Tongue (tissue), 2 donors: Measurements from ENCODE around the gene CRIP1. TPM values are rescaled to one million over a fixed set of nuclear protein-coding genes. Genes with fewer than 3 reads are reported as not detected.

Experiments
- DNase-seq: peaks from one replicate; pipeline ENCODE4 v3.0.0-alpha.2; 2015
- total RNA-seq: library from RNA; depleted of rRNA; stranded (reverse); fragments of >200 nt; gene quantifications from one replicate; pipeline ENCODE4 v1.2.3, GENCODE V29; 2014

The CRIP1 gene
- total RNA-seq, 1 donor from 2014 or later, result 49.3 TPM

GRCh38 chr14:105450864-105451720, 35.6 kb upstream of the CRIP1 start:
- no peak for DNase-seq

- DNase-seq, result no peak
These were observed 33.7 kb upstream of the CRIP1 start for GRCh38 chr14:105452963-105453362.

DNA sequence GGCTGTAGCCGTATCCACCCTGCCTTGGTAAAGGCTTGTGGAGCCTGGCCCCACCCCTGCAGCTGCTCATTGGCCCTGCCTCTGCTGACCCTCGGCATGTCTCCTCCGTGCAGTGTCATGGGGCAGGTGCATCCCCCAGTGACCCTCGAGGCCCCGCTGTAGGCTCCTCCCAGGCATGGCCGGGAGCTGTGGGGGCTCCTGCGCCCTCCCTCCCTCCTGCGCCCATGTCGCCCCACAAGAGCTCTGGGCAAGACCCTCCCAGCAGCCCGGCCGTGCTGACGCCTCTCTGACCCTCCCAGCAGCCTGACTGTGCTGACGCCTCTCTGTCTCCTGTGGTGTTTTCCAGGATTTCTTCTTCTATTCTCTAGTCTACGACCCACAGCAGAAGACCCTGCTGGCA, 32.8 kb upstream of the CRIP1 start:
- DNase-seq, result no peak

- no peak for DNase-seq
These were observed 31.5 kb upstream of the CRIP1 start for GRCh38 chr14:105455086-105455640.

DNA sequence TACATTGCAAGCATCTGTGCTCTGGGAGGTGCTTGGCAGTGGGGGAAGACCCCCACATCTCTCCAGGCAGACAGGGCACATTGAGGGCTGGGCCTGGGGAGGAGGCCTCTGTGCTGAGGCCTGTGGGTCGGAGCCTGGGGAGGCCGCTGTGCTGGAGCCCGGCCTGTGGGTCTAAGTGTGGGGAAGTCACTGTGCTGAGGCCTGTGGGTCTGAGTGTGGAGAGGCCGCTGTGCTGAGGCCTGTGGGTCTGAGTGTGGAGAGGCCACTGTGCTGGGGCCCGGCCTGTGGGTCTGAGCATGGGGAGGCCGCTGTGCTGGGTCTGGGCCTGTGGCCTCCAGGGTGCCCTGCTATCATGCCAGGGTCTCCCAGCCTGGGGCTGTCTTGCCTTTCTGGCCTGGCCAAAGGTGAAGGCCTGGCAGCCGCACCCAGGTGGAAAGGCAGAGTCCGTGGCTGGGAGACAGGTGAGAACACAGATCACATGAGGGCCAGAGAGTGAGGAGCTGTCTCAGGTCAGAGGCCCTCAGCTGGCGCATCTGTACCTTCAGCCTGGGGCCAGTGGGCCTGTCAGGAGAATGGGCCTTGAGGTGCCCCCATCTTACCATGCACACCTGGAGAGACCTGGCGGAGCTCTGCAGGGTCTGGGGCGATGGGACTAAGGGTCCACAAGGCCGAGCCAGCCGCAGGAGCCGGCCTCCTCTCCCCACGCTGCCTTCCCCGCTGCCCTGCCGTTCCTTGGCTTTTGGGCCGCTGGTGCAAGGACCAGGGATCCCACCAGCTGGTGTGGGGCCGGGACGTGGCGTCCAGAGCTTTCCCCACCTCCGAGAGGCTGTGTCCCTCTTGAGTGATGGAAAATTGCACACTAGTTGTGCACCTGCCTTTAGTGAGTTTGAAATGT, 30.7 kb upstream of the CRIP1 start:
- no peak for DNase-seq

GRCh38 chr14:105456736-105457617, 29.7 kb upstream of the CRIP1 start:
- DNase-seq, result peak; percentile 84

DNA sequence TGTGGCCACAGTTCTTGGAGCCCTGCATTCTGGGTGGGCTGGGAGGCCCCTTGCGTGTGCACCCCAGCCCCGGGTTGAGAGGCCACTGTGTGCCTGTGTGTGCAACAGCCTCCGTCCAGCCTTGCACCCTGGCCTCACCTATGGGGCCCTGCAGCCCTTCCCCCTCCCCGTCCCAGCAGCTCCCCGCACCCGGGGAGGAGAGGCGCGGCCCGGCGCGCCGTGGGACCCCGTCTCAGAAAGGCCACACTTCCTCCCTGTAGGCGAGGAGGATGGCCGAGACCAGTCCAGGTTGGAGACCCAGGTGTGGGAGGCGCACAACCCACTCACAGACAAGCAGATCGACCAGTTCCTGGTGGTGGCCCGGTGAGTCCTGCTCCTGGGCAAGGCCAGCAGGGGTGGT, 28.7 kb upstream of the CRIP1 start:
- DNase-seq, result no peak

DNA sequence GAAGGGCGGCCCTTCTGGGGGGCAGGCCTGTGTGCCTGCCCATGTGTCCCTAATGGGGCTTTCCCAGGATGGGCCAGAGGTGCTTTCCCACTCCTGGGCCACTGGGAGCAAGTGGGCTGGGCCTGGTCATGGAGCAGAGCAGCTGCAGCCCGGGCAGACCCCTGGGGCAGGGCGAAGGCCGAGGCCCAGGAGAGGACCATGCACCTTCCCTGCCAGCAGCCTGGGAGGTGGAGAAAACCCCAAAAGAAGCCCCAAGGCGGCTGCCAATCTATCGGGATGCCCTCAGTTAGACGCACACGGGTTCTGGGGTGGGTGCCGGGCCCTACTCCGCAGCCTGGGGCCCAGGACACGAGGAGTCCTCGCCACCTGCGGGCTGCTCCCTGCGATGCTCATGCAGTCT, 28.1 kb upstream of the CRIP1 start:
- no peak for DNase-seq

DNA sequence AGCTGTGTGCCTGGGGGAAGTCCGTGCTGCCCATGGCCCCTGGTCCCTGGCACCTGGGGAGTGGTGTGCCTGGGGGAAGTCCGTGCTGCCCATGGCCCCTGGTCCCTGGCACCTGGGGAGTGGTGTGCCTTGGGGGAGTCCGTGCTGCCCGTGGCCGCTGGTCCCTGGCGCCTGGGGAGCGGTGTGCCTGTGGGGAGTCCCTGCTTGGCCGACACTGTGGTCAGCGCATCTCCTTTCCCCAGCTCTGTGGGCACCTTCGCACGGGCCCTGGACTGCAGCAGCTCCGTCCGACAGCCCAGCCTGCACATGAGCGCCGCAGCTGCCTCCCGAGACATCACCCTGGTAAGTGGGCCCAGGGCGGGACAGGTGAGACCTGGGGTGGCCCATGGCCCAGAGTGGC, 26.6 kb upstream of the CRIP1 start:
- DNase-seq, result no peak

DNA sequence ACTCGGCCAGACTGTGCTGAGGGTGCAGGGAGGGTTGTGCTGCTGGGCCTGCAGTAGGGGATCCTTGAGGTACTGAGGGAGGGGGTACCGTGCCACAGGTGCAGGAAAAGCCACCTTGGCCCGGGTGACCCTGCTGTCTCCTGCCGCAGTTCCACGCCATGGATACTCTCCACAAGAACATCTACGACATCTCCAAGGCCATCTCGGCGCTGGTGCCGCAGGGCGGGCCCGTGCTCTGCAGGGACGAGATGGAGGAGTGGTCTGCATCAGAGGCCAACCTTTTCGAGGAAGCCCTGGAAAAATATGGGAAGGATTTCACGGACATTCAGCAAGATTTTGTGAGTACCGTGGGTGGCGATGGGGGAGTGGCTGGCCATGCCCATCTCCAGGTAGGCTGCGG, 26.1 kb upstream of the CRIP1 start:
- no peak for DNase-seq

GRCh38 chr14:105461903-105462302, 24.8 kb upstream of the CRIP1 start:
- DNase-seq, result no peak

- DNase-seq, result no peak
These were observed 22.2 kb upstream of the CRIP1 start for GRCh38 chr14:105464501-105464900.

- peak; percentile 97 for DNase-seq
These were observed 21.3 kb upstream of the CRIP1 start for GRCh38 chr14:105465209-105466031.

- peak; percentile 29 for DNase-seq
These were observed 20.0 kb upstream of the CRIP1 start for GRCh38 chr14:105466531-105467248.

DNA sequence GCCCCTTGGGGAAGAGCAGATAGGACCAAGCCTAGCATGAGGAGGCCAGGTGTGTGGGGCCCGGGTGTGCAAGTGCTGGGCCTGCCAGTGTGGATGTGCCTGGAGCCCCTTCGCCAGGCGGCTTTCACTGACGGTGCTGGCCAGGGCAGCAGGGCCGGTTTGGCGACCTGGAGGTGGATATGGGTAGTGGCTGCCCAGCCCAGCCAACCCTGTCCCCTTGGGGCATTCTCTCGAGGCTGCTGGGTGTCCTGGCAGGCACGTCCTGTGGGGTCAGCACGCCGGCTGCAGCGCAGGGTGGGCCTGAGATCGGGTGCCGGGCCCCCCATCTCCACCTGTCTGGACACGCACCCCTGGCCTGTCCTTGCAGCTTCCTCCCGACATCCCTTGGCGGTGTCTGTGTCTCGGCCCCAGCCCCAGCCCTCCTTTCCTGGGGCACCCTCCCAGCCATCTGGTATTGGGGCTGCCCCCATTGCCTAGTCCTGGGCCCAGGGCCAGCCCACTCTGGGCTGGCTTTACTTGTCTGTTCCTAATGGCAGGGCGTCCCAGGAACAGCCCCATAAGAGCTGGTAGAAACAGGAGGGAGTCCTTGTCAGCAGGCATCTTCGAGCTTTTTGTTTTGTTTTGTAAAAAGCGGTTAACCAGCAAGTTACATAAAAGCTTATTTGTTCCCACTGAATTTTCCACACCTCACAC, 19.3 kb upstream of the CRIP1 start:
- DNase-seq, result peak; percentile 11

DNA sequence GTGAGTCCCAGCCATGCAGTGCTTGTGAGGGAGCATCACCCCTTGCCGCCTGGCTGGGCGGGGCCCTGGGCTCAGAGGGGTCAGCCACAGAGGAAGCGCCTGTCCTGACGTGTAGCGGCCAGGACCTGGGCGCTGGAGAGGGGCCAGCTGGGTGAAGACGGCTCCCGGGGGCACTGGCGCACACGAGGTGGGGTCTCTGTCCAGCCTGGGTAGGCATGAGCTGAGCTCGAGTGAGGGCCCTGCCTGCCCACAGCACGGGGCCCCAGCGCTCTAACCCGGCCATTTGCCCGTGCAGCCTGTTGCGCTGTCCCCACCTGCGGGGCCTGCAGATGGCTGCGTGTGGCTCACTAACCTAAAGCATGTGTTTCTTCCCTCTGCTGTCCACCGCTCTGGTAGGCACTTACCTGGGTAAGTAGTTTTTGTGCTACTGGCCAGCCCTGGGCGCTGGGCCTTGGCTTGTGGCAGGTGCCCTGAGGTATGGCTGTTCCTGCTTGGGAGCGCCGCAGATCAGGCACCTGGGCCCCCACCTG, 18.7 kb upstream of the CRIP1 start:
- DNase-seq, result no peak

DNA sequence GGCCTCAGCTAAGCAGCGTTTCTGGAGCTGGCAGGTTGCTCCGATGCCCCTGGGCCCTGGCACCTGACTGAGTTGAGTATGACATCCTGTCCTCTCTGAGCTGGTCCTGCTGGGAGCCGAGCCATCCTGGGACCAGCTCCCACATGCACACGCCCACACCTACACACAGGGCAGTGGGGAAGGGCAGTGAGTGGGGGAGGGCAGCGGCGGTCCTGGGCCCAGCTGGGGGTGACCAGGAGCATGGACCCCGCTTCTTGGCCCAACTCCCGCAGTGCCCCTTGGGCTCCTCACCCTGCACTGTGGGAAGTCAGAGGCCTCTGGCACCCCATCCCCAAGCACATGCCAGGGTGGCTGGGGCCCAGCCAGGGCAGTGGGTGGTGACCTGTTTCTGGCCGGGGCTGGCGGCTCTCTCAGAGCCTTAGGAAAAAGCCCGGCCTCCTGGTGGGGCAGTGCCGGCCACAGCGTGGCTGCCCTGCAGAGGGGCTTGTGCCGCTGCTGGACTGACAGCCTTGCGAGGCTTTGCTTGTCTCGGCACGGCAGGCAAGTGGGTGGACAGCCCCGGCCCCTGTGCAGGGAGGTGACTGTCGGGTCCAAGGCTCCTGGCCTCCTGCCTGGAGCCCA, 18.0 kb upstream of the CRIP1 start:
- DNase-seq, result no peak

DNA sequence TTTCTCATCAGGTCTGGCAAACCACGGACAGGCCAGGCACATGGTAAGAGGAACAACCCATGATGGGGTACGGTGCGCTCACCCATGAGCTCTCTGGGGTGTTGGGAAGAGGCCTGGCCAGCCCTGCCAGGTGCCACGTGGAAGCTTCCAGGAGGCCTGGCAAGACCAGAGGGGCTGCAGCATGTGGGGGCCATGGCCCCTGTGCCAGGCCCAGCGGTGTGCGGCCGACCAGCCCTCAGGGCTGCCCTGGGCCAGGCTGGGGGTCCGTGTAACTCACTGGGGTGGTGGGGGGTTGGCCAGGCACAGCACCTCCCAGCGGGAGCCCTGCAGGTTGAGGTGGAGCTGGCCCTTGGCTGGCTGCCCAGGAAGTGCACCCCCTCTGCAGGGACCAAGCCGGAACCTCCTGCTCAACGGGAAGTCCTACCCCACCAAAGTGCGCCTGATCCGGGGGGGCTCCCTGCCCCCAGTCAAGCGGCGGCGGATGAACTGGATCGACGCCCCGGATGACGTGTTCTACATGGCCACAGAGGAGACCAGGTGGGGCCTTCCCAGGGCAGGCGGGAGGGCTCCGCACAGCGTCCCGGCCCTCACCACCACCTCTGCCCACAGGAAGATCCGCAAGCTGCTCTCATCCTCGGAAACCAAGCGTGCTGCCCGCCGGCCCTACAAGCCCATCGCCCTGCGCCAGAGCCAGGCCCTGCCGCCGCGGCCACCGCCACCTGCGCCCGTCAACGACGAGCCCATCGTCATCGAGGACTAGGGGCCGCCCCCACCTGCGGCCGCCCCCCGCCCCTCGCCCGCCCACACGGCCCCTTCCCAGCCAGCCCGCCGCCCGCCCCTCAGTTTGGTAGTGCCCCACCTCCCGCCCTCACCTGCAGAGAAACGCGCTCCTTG, 17.0 kb upstream of the CRIP1 start:
- DNase-seq, result no peak
